ENCODE data around the gene GON4L. TPM values are rescaled to one million over a fixed set of nuclear protein-coding genes. Genes with fewer than 3 reads are reported as not detected.
A peak's percentile ranks its signal among the peaks of the same experiment; 100 is the strongest.
"Not testable (repeated sequence)": the region's sequence is repeated elsewhere in the genome, so short reads cannot be mapped to it uniquely, and the experiment has no call there.

The GON4L gene
- polyA plus RNA-seq, 1 experiment: 24.5 TPM

GRCh38 chr1:155812878-155813277 lies 44.1 kb downstream of the GON4L start:
- Histone ChIP-seq H3K4me3 (ENCODE audit: low read depth, low read length) (no peak overlapping the region), H3K27ac (ENCODE audit: low read depth, low read length) (no peak overlapping the region), H3K9me3 (ENCODE audit: control insufficient read depth, insufficient read depth, low read length) (no peaks in the 10 kb centered on the region), H3K27me3 (ENCODE audit: control insufficient read depth, insufficient read depth, low read length) (no peaks in the 10 kb centered on the region)
- POLR2A ChIA-PET: no interaction called here
- CTCF ChIA-PET: no interaction called here
- no peak for TF ChIP-seq CTCF (IDR thresholded peaks at IDR 0.05; ENCODE audit: low read depth, low read length)
- DNase-seq (ENCODE audit: low read depth, low spot score): no peak

GRCh38 chr1:155809088-155809487 lies 47.9 kb downstream of the GON4L start:
- POLR2A ChIA-PET: interaction anchor here (0.8 kb wide), 1 partner anchor 41 kb away, joined by 4 read pairs; no protein-coding TSS in a partner anchor
- CTCF ChIA-PET: no interaction called here
- no peak overlapping the region for H3K4me3 ChIP-seq (ENCODE audit: low read depth, low read length)
- H3K9me3 ChIP-seq (ENCODE audit: control insufficient read depth, insufficient read depth, low read length): no peaks in the 10 kb centered on the region
- no peak for DNase-seq (ENCODE audit: low read depth, low spot score)
- no peak overlapping the region for H3K27ac ChIP-seq (ENCODE audit: low read depth, low read length)
- no peak for TF ChIP-seq CTCF (IDR thresholded peaks at IDR 0.05; ENCODE audit: low read depth, low read length)
- no peaks in the 10 kb centered on the region for H3K27me3 ChIP-seq (ENCODE audit: control insufficient read depth, insufficient read depth, low read length)

- H3K4me3 ChIP-seq (ENCODE audit: low read depth, low read length): no peak overlapping the region
- ChIA-PET POLR2A (no interaction called here), CTCF (no interaction called here)
- TF ChIP-seq CTCF (IDR thresholded peaks at IDR 0.05; ENCODE audit: low read depth, low read length): no peak
- no peak for DNase-seq (ENCODE audit: low read depth, low spot score)
- no peaks in the 10 kb centered on the region for H3K9me3 ChIP-seq (ENCODE audit: control insufficient read depth, insufficient read depth, low read length)
- H3K27me3 ChIP-seq (ENCODE audit: control insufficient read depth, insufficient read depth, low read length): no peaks in the 10 kb centered on the region
- no peak overlapping the region for H3K27ac ChIP-seq (ENCODE audit: low read depth, low read length)
Measured at GRCh38 chr1:155801149-155801548, 55.9 kb downstream of the GON4L start.

- H3K9me3 ChIP-seq (ENCODE audit: control insufficient read depth, insufficient read depth, low read length); H3K4me3 ChIP-seq (ENCODE audit: low read depth, low read length); H3K27me3 ChIP-seq (ENCODE audit: control insufficient read depth, insufficient read depth, low read length); DNase-seq (ENCODE audit: low read depth, low spot score); CTCF ChIA-PET; H3K27ac ChIP-seq (ENCODE audit: low read depth, low read length): not testable (repeated sequence)
- POLR2A ChIA-PET: interaction anchor here (0.7 to 0.9 kb wide), 2 partner anchors 35 to 183 kb away, joined by 3 read pairs; no protein-coding TSS in a partner anchor
Measured at GRCh38 chr1:155795618-155796017, 61.4 kb downstream of the GON4L start.

- H3K4me3 ChIP-seq (ENCODE audit: low read depth, low read length): no peak overlapping the region
- no peaks in the 10 kb centered on the region for H3K27me3 ChIP-seq (ENCODE audit: control insufficient read depth, insufficient read depth, low read length)
- ChIA-PET POLR2A (interaction anchor here (0.6 to 0.9 kb wide), 3 partner anchors 34 to 184 kb away, joined by 3 read pairs; no protein-coding TSS in a partner anchor), CTCF (no interaction called here)
- H3K9me3 ChIP-seq (ENCODE audit: control insufficient read depth, insufficient read depth, low read length): no peaks in the 10 kb centered on the region
- TF ChIP-seq CTCF (IDR thresholded peaks at IDR 0.05; ENCODE audit: low read depth, low read length): no peak
- DNase-seq (ENCODE audit: low read depth, low spot score): peak; percentile 34
- no peak overlapping the region for H3K27ac ChIP-seq (ENCODE audit: low read depth, low read length)
Measured at GRCh38 chr1:155794605-155795245, 62.3 kb downstream of the GON4L start.

Measured in AG04450 (cell line).